A549 treated with GW870086 at 1 μM for 4 hours (cell line): ENCODE measurements around the gene BGLAP. TPM values are rescaled to one million over a fixed set of nuclear protein-coding genes. Genes with fewer than 3 reads are reported as not detected.

Experiments used
- total RNA-seq: library from RNA; stranded (reverse); fragments of 200-300 nt; extraction: Qiagen RNA extraction; gene quantifications from 5 replicates; pipeline ENCODE4 v1.2.3, GENCODE V29; 2022; ENCODE audit warnings: low read depth

Gene BGLAP
- 0.23 to 1.0 TPM (median 0.61 TPM) in 4 of 5 replicates, not detected in the other for total RNA-seq

DNA sequence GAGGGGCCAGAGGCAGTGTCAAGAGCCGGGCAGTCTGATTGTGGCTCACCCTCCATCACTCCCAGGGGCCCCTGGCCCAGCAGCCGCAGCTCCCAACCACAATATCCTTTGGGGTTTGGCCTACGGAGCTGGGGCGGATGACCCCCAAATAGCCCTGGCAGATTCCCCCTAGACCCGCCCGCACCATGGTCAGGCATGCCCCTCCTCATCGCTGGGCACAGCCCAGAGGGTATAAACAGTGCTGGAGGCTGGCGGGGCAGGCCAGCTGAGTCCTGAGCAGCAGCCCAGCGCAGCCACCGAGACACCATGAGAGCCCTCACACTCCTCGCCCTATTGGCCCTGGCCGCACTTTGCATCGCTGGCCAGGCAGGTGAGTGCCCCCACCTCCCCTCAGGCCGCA lies at the start of gene BGLAP:
Gene BGLAP (plus strand): TSS at position 259 of the 400 bp plus-strand sequence. CDS start 48 bp downstream, at position 307.

DNA sequence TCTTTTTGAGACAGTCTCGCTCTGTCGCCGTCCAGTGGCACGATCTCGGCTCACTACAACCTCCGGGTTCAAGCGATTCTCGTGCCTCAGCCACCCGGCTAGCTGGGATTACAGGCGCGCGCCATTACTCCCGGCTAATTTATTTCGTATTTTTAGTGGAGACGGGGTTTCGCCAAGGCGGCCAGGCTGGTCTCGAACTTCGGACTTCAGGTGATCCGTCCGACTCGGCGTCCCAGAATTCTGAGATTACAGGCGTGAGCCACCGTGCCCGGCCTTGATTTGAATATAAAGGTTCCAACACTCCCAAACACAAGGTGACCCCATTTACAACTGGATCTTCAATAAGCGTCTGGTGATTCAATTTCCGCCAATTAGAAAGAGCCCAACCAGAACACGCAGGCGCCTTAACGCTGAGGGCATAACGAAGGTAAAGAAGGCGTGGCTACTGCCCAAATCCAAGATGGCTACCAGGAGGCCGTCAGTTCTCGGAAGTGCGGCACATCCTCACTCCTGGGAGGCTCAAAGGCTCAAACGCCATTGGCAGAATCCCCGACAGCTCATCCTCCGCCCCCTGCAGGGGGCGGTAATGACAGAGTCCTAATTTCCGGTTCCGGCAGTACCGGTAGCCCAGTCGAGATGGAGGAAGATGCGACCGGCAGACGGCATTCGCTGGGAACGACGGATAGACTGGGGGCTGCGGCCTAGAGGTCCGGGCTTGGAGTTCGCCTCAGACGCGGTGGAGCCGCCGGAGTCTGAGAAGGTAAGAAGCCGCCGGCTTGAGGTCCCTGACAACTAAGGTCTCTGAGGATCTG lies 48.3 kb upstream of the BGLAP start, which contains the start of gene SLC25A44:
Gene SLC25A44 (plus strand): TSS at position 617 of the 812 bp plus-strand sequence. CDS start 5,744 bp downstream, outside the sequence.

DNA sequence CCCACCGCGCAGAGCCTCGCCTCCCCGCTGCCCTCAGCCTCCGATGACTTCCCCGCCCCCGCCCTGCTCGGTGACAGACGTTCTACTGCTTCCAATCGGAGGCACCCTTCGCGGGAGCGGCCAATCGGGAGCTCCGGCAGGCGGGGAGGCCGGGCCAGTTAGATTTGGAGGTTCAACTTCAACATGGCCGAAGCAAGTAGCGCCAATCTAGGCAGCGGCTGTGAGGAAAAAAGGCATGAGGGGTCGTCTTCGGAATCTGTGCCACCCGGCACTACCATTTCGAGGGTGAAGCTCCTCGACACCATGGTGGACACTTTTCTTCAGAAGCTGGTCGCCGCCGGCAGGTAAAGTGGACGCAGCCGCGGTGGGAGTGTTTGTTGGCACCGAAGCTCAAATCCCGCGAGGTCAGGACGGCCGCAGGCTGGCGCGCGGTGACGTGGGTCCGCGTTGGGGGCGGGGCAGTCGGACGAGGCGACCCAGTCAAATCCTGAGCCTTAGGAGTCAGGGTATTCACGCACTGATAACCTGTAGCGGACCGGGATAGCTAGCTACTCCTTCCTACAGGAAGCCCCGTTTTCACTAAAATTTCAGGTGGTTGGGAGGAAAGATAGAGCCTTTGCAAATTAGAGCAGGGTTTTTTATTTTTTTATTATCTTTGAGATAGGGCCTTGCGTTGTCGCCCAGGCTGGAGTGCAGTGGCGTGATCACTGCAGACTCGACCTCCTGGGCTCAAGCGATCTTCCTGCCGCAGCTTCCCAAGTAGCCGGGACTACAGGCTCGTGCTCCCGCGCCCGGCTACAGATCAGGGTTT lies 28.9 kb upstream of the BGLAP start, which contains the start of gene PMF1:
Gene PMF1 (plus strand): TSS at position 175 of the 811 bp plus-strand sequence. CDS start 9 bp downstream, at position 184.

DNA sequence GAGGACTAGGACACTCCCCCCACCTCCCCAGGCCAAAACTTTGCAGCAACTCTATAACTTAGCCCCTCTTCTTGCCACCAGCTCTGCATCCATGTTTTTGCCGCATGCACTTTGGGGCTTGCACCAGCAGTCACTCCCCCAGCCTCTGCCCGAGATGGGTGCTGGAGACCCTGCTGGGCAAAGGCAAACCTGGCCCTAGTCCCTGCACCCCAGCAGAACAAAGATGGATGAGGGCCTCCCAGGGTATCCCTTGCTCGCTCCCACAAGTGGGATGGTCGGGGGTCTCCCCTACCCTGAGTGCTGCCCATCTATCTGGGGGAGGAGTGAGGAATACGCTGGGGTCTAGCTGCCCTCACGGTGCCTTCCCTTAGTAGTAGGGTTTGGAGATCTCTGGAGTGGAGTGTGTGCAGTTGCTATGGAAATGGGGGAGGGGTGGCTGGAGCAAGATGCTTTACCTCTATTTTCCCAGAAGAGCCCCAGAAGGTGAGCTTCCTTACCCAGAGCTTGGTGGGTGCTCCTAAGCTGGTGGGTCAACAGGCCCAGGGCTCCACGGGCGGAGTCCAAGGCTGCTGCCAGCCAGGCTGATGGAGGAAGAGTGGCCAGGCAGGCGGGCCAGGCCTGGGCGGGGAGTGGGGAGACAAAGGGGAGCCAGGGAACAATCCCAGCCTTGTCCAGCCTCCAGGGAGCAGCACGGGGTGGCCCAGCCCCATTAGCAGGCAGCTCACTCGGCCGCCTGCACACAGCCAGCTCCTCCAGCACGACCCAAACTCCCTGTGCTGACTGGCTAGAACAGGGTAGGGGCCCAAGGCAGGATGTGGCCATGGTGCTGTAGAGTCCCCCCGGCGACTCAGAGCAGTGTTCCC lies 5.7 kb downstream of the BGLAP start, which contains the start of gene PAQR6:
Gene PAQR6 (minus strand): TSS at position 597 of the 863 bp plus-strand sequence. CDS start 1,325 bp downstream, outside the sequence.

DNA sequence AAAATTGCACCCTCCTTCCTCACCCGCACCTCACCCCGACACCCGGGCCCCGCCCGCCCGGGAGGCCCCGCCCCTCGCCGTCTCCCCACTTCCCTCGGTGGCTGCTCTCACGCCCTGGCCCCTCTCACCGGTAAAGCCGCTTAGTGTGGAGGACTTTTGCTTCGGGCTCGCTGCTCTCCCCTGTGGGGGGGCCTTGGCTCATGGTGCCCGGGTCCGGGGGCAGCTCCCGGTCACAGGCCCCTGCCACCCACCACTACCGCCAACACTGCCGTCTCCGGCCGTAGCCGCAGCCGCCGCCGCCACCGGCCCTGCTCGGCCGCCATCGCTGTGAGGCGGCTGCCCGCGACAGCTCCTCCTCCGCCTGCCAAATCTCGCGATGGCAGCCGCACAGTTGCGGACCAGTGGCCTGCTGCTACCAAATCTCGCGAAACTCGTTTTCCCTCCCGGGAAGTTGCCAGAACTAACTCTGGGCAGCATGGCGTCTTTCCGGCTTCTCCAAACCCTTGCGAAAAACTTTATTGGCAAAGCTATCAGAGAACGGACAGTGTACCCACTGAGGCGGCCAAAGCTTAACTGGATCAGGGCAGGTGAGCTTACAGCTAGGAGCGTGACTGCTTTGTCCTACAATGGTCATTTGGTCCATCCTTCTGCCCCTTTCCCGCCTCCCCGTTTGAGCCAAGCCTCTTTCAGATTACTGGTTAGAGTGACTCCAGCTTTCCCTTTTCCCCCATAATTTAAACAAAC lies 40.7 kb downstream of the BGLAP start, which contains the start of gene SMG5:
Gene SMG5 (minus strand): TSS at position 347 of the 744 bp plus-strand sequence. CDS start 145 bp downstream, at position 202.

DNA sequence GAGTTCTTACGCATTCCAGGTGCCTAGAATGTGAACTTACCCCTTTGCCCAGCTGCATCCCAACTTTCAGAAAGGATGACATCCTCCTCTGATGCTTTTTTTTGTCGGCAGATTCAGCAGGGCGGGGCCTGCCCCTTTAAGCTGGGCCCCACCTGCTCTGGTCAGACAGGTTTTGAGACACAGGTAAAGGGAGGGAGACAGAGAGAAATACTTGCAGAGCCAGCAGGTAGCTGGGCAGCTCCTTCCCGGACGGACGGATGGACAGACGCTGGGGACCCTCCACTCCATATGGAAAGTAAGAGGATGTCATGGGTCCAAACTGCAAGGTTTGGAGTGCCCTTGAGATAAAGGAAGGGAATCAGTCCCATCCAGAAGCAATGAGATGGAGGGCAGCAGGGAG lies 42.1 kb downstream of the BGLAP start, which contains the start of gene TMEM79:
Gene TMEM79 (plus strand): TSS at position 214 of the 400 bp plus-strand sequence. CDS start 902 bp downstream, outside the sequence.

Other genes starting within 250 kb of the BGLAP start
- gene SSR2, start 221.2 kb upstream of the BGLAP start, total RNA-seq: 260 to 269 TPM (median 265 TPM) in 5 replicates
- 32.7 to 44.1 TPM (median 39.4 TPM) in 5 replicates for gene UBQLN4, start 188.4 kb upstream of the BGLAP start, total RNA-seq
- 155 to 166 TPM (median 160 TPM) in 5 replicates for gene LAMTOR2, start 187.4 kb upstream of the BGLAP start, total RNA-seq
- not detected in 5 replicates for gene RAB25, start 181.0 kb upstream of the BGLAP start, total RNA-seq
- 0.98 to 2.3 TPM (median 1.8 TPM) in 5 replicates for gene MEX3A, start 159.7 kb upstream of the BGLAP start, total RNA-seq
- gene LMNA, start 127.5 kb upstream of the BGLAP start, total RNA-seq: 635 to 777 TPM (median 765 TPM) in 5 replicates
- gene SEMA4A, start 88.6 kb upstream of the BGLAP start, total RNA-seq: 0.33 to 0.47 TPM (median 0.41 TPM) in 5 replicates
- 26.0 to 29.3 TPM (median 27.2 TPM) in 5 replicates for gene SLC25A44, start 48.1 kb upstream of the BGLAP start, total RNA-seq
- gene PMF1, start 29.2 kb upstream of the BGLAP start, total RNA-seq: 55.2 to 64.4 TPM (median 59.5 TPM) in 5 replicates
- gene PAQR6, start 5.9 kb downstream of the BGLAP start, total RNA-seq: 2.4 to 5.5 TPM (median 3.3 TPM) in 5 replicates
- 40.9 to 46.9 TPM (median 43.9 TPM) in 5 replicates for gene SMG5, start 40.6 kb downstream of the BGLAP start, total RNA-seq
- 6.0 to 7.9 TPM (median 7.5 TPM) in 5 replicates for gene TMEM79, start 42.1 kb downstream of the BGLAP start, total RNA-seq
- 33.0 to 47.2 TPM (median 42.7 TPM) in 5 replicates for gene GLMP, start 53.5 kb downstream of the BGLAP start, total RNA-seq
- not detected in 5 replicates for gene VHLL, start 57.1 kb downstream of the BGLAP start, total RNA-seq
- 379 to 412 TPM (median 408 TPM) in 5 replicates for gene CCT3, start 96.1 kb downstream of the BGLAP start, total RNA-seq
- 1.9 to 3.5 TPM (median 2.2 TPM) in 5 replicates for gene TSACC, start 96.3 kb downstream of the BGLAP start, total RNA-seq
- gene RHBG, start 127.0 kb downstream of the BGLAP start, total RNA-seq: not detected in 5 replicates